ENCODE measurements around the gene SPEG.
A peak's percentile ranks its signal among the peaks of the same experiment; 100 is the strongest.

SPEG gene

GRCh38 chr2:219499555-219499954 lies 64.9 kb downstream of the SPEG start:
- no peak for DNase-seq

GRCh38 chr2:219500135-219500534 lies 65.5 kb downstream of the SPEG start:
- no peak for DNase-seq

GRCh38 chr2:219501849-219502248 lies 67.2 kb downstream of the SPEG start:
- DNase-seq: no peak

GRCh38 chr2:219502618-219503017 lies 68.0 kb downstream of the SPEG start:
- DNase-seq: no peak

GRCh38 chr2:219505585-219505984 lies 70.9 kb downstream of the SPEG start:
- no peak for DNase-seq

- DNase-seq: no peak
These were observed 71.6 kb downstream of the SPEG start for GRCh38 chr2:219506153-219506801.

- DNase-seq: no peak
These were observed 72.3 kb downstream of the SPEG start for GRCh38 chr2:219506802-219507526.

GRCh38 chr2:219507581-219508443 lies 73.2 kb downstream of the SPEG start:
- DNase-seq: no peak

- DNase-seq: no peak
These were observed 73.7 kb downstream of the SPEG start for GRCh38 chr2:219508444-219508734.

GRCh38 chr2:219508971-219509779 lies 74.5 kb downstream of the SPEG start:
- no peak for DNase-seq

- peak; percentile 57 to 61 for DNase-seq
These were observed 75.3 kb downstream of the SPEG start for GRCh38 chr2:219509780-219510511.

GRCh38 chr2:219510512-219511135 lies 76.0 kb downstream of the SPEG start:
- no peak for DNase-seq

- no peak for DNase-seq
These were observed 77.1 kb downstream of the SPEG start for GRCh38 chr2:219511547-219512325.

GRCh38 chr2:219512524-219513216 lies 78.0 kb downstream of the SPEG start:
- DNase-seq: no peak

GRCh38 chr2:219513787-219514186 lies 79.1 kb downstream of the SPEG start:
- no peak for DNase-seq

- DNase-seq: no peak
These were observed 79.6 kb downstream of the SPEG start, which contains the start of gene ASIC4 for GRCh38 chr2:219514196-219514761. Gene ASIC4, plus strand, starts transcription at chr2:219514482. Its CDS starts 243 bp downstream, at chr2:219514725.

GRCh38 chr2:219514836-219515235 lies 80.2 kb downstream of the SPEG start:
- no peak for DNase-seq

GRCh38 chr2:219515874-219516629 lies 81.4 kb downstream of the SPEG start:
- DNase-seq: no peak

GRCh38 chr2:219516888-219517287 lies 82.2 kb downstream of the SPEG start:
- DNase-seq: no peak

Measured in stimulated activated CD4-positive, alpha-beta T cell treated with anti-CD3 and anti-CD28 coated beads, Interleukin-2, amount 100 ng/mL, for 24 hours (primary cell).